WI38 (cell line): ENCODE measurements around the gene CCDC152.
"Not testable (repeated sequence)": the region's sequence is repeated elsewhere in the genome, so short reads cannot be mapped to it uniquely, and the experiment has no call there.

Experiments used
- H3K4me3 ChIP-seq: 2 replicates; pipeline ENCODE4 v1.5.1; 2011; ENCODE audit warnings: low read depth, mild to moderate bottlenecking, control low read depth, low read length
- TF ChIP-seq, protein P1 (sequence below): IDR thresholded peaks from 2 replicates; pipeline ENCODE4 v1.5.1; 2012; ENCODE audit warnings: low read depth, mild to moderate bottlenecking, control low read depth, low read length

CCDC152 gene, protein sequence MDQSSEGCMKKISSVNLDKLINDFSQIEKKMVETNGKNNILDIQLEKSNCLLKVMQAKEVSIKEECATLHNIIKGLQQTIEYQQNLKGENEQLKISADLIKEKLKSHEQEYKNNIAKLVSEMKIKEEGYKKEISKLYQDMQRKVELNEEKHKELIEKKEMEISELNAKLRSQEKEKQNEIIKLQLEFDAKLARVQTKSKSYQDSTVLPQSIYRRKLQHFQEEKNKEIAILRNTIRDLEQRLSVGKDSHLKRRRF

DNA sequence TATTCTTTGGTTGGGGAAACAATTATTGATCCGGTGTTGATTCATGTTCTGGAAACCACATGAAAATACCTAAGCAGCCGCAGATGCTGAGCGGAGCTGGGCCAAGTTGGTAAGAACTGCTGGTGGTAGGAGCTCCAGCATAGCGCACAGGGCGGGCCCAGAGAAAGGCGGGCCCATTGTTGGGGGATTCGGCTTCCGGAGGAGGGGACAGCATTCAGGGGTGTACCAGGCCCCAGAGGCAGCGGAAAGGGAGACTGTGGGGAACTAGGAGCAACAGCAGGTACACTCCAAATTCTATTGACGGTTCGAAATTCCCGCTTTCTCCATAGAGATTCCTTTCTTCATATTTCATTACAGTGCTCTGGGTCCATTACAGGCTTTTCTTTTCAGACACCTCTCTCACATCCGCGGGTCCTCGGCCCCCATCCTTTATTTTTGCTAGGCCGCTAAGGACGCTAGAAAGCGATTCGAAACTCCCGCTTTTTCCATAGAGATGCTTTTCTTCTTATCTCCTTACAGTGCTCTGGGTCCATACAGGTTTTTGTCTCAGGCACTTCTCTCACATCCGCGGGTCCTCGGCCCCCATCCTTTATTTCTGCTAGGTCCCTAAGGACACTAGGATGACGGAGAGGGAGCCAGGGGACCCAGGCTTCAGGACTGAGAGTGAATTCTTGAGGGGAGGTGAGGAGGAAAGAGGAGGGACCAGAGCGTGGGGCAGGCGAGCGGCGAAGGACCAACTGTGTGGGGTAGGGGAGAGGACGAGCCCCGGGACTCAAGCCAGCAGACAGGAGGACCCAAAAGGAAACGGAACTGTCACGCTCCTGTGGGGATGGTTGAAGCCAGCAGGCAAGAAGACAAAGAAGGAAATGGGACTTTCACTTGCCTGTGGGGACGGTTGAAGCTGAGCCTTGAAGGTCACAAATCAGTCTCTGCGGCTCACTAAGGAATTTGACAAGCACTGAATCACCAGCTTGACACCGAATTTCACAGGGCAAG lies at the start of gene CCDC152:
CCDC152 (plus strand) TSS at position 213 of the 996 bp plus-strand sequence. CDS start 2,304 bp downstream, outside the sequence.
- TF ChIP-seq, protein P1, sequence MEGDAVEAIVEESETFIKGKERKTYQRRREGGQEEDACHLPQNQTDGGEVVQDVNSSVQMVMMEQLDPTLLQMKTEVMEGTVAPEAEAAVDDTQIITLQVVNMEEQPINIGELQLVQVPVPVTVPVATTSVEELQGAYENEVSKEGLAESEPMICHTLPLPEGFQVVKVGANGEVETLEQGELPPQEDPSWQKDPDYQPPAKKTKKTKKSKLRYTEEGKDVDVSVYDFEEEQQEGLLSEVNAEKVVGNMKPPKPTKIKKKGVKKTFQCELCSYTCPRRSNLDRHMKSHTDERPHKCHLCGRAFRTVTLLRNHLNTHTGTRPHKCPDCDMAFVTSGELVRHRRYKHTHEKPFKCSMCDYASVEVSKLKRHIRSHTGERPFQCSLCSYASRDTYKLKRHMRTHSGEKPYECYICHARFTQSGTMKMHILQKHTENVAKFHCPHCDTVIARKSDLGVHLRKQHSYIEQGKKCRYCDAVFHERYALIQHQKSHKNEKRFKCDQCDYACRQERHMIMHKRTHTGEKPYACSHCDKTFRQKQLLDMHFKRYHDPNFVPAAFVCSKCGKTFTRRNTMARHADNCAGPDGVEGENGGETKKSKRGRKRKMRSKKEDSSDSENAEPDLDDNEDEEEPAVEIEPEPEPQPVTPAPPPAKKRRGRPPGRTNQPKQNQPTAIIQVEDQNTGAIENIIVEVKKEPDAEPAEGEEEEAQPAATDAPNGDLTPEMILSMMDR = no peak
- no peak within 1 kb of the TSS for H3K4me3 ChIP-seq

DNA sequence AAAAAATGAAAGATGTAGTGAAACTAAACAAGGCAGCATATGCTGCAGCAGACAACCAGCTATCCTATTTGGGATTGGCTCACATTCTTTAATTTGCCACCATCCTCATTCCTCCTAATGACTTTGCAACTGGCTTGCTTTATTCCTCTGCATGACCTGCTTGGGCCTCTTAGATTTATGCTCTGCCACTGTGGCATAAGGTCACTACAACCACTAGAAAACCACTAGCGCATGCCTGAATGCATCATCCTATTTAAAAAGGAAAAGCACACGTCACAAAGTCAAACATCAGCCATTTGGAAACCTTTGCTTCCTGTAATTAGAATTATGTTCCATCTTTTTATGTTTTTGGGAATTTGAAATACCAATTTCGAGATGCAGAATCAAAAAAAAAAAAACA lies 40.8 kb upstream of the CCDC152 start:
- H3K4me3 ChIP-seq = no peak overlapping the region
- TF ChIP-seq, protein P1 = no peak

DNA sequence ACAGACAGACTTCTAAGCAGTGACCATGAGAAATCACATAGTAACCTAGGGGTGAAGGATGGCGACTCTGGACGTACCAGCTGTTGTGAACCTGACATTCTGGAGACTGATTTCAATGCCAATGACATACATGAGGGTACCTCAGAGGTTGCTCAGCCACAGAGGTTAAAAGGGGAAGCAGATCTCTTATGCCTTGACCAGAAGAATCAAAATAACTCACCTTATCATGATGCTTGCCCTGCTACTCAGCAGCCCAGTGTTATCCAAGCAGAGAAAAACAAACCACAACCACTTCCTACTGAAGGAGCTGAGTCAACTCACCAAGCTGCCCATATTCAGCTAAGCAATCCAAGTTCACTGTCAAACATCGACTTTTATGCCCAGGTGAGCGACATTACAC lies 38.0 kb upstream of the CCDC152 start:
- TF ChIP-seq, protein P1 = no peak
- H3K4me3 ChIP-seq = no peak overlapping the region

DNA sequence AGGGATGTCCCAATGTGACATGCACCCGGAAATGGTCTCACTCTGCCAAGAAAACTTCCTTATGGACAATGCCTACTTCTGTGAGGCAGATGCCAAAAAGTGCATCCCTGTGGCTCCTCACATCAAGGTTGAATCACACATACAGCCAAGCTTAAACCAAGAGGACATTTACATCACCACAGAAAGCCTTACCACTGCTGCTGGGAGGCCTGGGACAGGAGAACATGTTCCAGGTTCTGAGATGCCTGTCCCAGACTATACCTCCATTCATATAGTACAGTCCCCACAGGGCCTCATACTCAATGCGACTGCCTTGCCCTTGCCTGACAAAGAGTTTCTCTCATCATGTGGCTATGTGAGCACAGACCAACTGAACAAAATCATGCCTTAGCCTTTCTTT lies 37.6 kb upstream of the CCDC152 start:
- no peak overlapping the region for H3K4me3 ChIP-seq
- TF ChIP-seq, protein P1 = no peak

DNA sequence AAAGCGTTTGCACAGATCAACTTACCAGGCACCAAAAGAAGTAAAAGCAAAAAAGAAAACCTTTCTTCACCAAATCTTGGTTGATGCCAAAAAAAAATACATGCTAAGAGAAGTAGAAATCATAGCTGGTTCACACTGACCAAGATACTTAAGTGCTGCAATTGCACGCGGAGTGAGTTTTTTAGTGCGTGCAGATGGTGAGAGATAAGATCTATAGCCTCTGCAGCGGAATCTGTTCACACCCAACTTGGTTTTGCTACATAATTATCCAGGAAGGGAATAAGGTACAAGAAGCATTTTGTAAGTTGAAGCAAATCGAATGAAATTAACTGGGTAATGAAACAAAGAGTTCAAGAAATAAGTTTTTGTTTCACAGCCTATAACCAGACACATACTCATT lies 36.4 kb upstream of the CCDC152 start:
- H3K4me3 ChIP-seq = no peak overlapping the region
- TF ChIP-seq, protein P1 = no peak

DNA sequence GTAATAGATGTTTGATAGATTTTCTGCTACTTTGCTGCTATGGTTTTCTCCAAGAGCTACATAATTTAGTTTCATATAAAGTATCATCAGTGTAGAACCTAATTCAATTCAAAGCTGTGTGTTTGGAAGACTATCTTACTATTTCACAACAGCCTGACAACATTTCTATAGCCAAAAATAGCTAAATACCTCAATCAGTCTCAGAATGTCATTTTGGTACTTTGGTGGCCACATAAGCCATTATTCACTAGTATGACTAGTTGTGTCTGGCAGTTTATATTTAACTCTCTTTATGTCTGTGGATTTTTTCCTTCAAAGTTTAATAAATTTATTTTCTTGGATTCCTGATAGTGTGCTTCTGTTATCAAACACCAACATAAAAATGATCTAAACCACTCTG lies 35.1 kb upstream of the CCDC152 start:
- TF ChIP-seq, protein P1 = no peak
- H3K4me3 ChIP-seq = no peak overlapping the region

DNA sequence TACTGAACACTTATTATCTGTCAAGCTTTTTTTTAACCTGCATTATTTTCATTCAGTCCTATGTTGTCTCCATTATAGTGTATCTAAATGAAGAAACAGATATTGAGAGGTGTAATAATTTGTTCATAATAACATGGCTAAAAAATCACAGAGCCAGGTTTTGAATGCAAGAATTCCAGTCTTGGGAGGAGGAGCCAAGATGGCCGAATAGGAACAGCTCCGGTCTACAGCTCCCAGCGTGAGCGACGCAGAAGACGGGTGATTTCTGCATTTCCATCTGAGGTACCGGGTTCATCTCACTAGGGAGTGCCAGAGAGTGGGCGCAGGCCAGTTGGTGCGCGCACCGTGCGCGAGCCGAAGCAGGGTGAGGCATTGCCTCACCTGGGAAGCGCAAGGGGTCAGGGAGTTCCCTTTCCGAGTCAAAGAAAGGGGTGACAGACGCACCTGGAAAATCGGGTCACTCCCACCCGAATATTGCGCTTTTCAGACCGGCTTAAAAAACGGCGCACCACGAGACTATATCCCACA lies 22.0 kb upstream of the CCDC152 start:
- not testable (repeated sequence) for H3K4me3 ChIP-seq
